Chondrocyte (in vitro differentiated cells): Measurements from ENCODE around the gene SLC44A1. TPM values are rescaled to one million over a fixed set of nuclear protein-coding genes. Genes with fewer than 3 reads are reported as not detected.

Source experiments
- DNase-seq: peaks from one replicate; pipeline ENCODE4 v3.0.0; 2021; ENCODE audit warnings: mixed read lengths, low spot score
- H3K27ac Mint-ChIP-seq: one replicate; pipeline ENCODE4 v1.8.0; 2021; ENCODE audit warnings: mild to moderate bottlenecking, moderate library complexity, mixed read lengths; ENCODE audit not compliant: unreplicated experiment
- H3K27me3 Mint-ChIP-seq: 2 replicates; pipeline ENCODE4 v1.8.0; 2021; ENCODE audit warnings: low read depth, mixed read lengths
- H3K36me3 Mint-ChIP-seq: 2 replicates; pipeline ENCODE4 v1.8.0; 2021; ENCODE audit warnings: low read depth, mixed read lengths
- H3K4me1 Mint-ChIP-seq: 2 replicates; pipeline ENCODE4 v1.8.0; 2021; ENCODE audit warnings: low read depth, mild to moderate bottlenecking, mixed read lengths
- H3K4me3 Mint-ChIP-seq: one replicate; pipeline ENCODE4 v1.8.0; 2021; ENCODE audit warnings: mild to moderate bottlenecking, moderate library complexity, mixed read lengths; ENCODE audit not compliant: unreplicated experiment
- H3K9me3 Mint-ChIP-seq: 2 replicates; pipeline ENCODE4 v1.8.0; 2021; ENCODE audit warnings: low read depth, mixed read lengths
- total RNA-seq: library from RNA; stranded (reverse); gene quantifications from 3 replicates; pipeline ENCODE4 v1.2.1, GENCODE V29; 2021
- TF ChIP-seq, protein P1 (sequence below): fragments of 200-600 bp; sonication (generic); IDR thresholded peaks from 2 replicates; pipeline ENCODE4 v1.5.0; 2021; ENCODE audit warnings: antibody characterized with exemption, mild to moderate bottlenecking, moderate library complexity

The SLC44A1 gene
- total RNA-seq, 1 donor from 2014 or later, result 17.1 TPM

DNA sequence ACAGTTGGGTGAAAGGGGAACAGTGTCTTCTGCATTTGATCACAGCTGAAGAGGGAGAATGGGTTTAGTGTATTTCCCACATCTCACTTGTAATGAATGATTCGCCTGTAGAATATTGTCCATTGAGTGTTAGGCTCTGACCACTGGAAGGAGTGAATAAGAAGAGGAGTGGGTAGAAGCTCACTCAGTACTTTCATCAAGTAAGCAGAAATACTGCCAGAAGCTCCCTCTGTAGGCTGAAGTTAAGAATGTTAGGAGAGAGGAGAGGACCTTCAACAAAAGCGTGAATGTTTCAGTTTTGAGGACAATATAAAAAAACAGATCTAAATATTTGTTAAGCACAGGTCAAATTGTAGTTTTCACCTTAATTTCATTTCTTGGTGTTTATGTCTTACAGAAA is 230.9 kb downstream of the SLC44A1 start:
- TF ChIP-seq, protein P1, sequence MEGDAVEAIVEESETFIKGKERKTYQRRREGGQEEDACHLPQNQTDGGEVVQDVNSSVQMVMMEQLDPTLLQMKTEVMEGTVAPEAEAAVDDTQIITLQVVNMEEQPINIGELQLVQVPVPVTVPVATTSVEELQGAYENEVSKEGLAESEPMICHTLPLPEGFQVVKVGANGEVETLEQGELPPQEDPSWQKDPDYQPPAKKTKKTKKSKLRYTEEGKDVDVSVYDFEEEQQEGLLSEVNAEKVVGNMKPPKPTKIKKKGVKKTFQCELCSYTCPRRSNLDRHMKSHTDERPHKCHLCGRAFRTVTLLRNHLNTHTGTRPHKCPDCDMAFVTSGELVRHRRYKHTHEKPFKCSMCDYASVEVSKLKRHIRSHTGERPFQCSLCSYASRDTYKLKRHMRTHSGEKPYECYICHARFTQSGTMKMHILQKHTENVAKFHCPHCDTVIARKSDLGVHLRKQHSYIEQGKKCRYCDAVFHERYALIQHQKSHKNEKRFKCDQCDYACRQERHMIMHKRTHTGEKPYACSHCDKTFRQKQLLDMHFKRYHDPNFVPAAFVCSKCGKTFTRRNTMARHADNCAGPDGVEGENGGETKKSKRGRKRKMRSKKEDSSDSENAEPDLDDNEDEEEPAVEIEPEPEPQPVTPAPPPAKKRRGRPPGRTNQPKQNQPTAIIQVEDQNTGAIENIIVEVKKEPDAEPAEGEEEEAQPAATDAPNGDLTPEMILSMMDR, result peak; percentile 74
- no peaks in the 10 kb centered on the region for H3K4me1 Mint-ChIP-seq
- DNase-seq, result no peak
- H3K36me3 Mint-ChIP-seq, result peaks cover 7% of the 10 kb centered on the region
- H3K27me3 Mint-ChIP-seq, result no peaks in the 10 kb centered on the region
- H3K27ac Mint-ChIP-seq, result no peak overlapping the region
- H3K9me3 Mint-ChIP-seq, result no peaks in the 10 kb centered on the region
- H3K4me3 Mint-ChIP-seq, result no peak overlapping the region

DNA sequence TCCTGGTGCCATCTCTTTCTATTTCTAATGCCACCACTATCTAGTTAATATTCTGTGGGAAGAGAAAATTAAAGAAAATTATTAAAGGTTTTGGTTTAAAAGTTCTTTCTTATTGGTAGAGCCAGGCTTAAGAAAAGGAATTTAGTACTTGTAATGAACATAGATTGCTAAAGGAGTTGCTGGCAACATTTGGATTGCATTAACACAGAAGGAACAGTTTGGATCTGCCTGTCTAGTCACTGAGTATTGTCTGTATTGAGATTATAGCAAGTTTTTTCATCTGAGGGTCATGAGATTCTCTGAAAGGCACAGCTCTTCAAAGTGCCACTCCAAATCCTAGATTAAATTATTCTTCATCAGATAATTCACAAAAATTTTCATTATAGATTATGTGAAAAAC is 235.4 kb downstream of the SLC44A1 start:
- Mint-ChIP-seq H3K27me3 (no peaks in the 10 kb centered on the region), H3K4me1 (no peaks in the 10 kb centered on the region), H3K4me3 (no peak overlapping the region), H3K27ac (no peak overlapping the region), H3K36me3 (peaks cover 3% of the 10 kb centered on the region), H3K9me3 (no peaks in the 10 kb centered on the region)
- DNase-seq, result no peak
- TF ChIP-seq, protein P1, result no peak

DNA sequence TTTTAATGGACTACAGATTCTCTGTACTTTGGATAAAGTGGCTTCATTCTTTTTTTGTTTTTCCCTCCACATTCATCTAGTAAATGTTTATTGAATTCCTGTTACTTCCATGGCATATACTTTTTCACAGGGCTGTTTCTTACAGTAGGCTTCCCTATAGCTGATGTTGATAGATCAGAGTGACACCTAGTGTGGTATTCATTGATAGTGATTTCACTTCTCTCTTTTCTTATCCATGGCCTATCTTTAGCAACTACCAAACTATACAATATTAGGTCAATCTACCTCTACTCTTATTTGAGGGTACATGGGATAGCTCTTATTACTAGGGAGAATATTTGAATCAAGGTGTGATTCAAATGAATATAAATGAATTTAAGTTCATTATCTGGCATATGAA is 239.2 kb downstream of the SLC44A1 start:
- H3K27me3 Mint-ChIP-seq, result no peaks in the 10 kb centered on the region
- H3K4me3 Mint-ChIP-seq, result no peak overlapping the region
- H3K27ac Mint-ChIP-seq, result no peak overlapping the region
- H3K36me3 Mint-ChIP-seq, result peaks cover 8% of the 10 kb centered on the region
- H3K9me3 Mint-ChIP-seq, result no peaks in the 10 kb centered on the region
- TF ChIP-seq, protein P1, result no peak
- no peak for DNase-seq
- no peaks in the 10 kb centered on the region for H3K4me1 Mint-ChIP-seq

DNA sequence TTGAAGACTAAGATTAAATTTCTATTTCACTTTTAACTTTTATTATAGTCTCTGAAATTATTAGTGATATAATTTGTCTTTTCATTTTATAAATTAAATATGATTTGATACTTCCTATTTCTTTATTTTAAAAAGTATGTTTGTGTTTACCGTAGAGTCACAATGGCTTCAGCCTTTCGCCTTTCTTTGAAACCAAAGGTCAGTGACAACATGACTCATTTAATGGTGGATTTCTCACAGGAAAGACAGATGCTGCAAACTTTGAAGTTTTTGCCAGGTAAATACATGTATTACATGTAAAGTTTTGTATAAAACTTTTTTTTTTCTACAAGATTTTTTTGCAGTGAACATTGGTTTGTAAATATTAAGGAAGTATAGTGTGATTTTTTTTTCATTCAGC is 239.8 kb downstream of the SLC44A1 start:
- Mint-ChIP-seq H3K9me3 (no peaks in the 10 kb centered on the region), H3K27ac (no peak overlapping the region), H3K27me3 (no peaks in the 10 kb centered on the region), H3K4me3 (no peak overlapping the region), H3K36me3 (peaks cover 8% of the 10 kb centered on the region), H3K4me1 (no peaks in the 10 kb centered on the region)
- no peak for DNase-seq
- TF ChIP-seq, protein P1, result no peak

GRCh38 chr9:105485131-105485530 is 240.7 kb downstream of the SLC44A1 start:
- H3K9me3 Mint-ChIP-seq, result no peaks in the 10 kb centered on the region
- no peak for DNase-seq
- H3K4me3 Mint-ChIP-seq, result no peak overlapping the region
- no peaks in the 10 kb centered on the region for H3K27me3 Mint-ChIP-seq
- TF ChIP-seq, protein P1, result no peak
- peaks cover 8% of the 10 kb centered on the region for H3K36me3 Mint-ChIP-seq
- H3K4me1 Mint-ChIP-seq, result no peaks in the 10 kb centered on the region
- no peak overlapping the region for H3K27ac Mint-ChIP-seq

Other genes with a start within 250 kb of the SLC44A1 start
- gene FSD1L, start 203.4 kb downstream of the SLC44A1 start, total RNA-seq, result 5.6 to 8.0 TPM (median 5.7 TPM) in 3 replicates